HepG2 (cell line): ENCODE measurements around the gene CACNB4. TPM values are rescaled to one million over a fixed set of nuclear protein-coding genes. Genes with fewer than 3 reads are reported as not detected.

Experiments used
- ATAC-seq: fragments of 200-7000 bp; cut with Tn5 transposase; 3 replicates; pipeline ENCODE4 v1.9.1; 2020; ENCODE audit warnings: mild to moderate bottlenecking, moderate library complexity
- BruUV-seq: library from RNA; stranded (reverse); fragments of 400-500 nt; replicated peaks from 2 replicates; lab custom pipeline; 2021; lab: Mats Ljungman, UMichigan
- CTCF ChIA-PET: fragments of 300-600 bp; formaldehyde crosslinking; extraction: SDS; loops from one replicate; lab custom pipeline; 2021; ENCODE audit warnings: low total read pairs, inconsistent platforms, low intra/inter-chr PET ratio; lab: Yijun Ruan, JAX
- POLR2A ChIA-PET: fragments of 350-600 bp; sonication (Branson Sonifier 250); formaldehyde crosslinking; loops from one replicate; lab custom pipeline; 2020; ENCODE audit warnings: antibody characterized with exemption, inconsistent platforms; lab: Yijun Ruan, JAX
- DNase-seq: peaks from one replicate; pipeline ENCODE4 v3.0.0-alpha.2; 2015; ENCODE audit warnings: low spot score
- FAIRE-seq: peaks from 3 replicates; lab custom pipeline; 2011; peaks lifted over from hg19 to GRCh38; lab: Jason Lieb, UNC
- H2AFZ ChIP-seq: one replicate; pipeline ENCODE4 v1.6.1; 2011; ENCODE audit warnings: low read length, inconsistent platforms
- H3K27ac ChIP-seq: fragments of 300-600 bp; 3 replicates; pipeline ENCODE4 v1.8.0; 2011; ENCODE audit warnings: mixed run types, mild to moderate bottlenecking, mixed read lengths, low read length, inconsistent platforms; ENCODE audit not compliant: insufficient read depth; ENCODE audit errors: extremely low read length
- H3K27me3 ChIP-seq, 2 experiments: fragments of 200-600 bp in 1 of 2; 2 replicates in 1 of 2; 3 replicates in 1 of 2; pipeline versions ENCODE4 v1.6.0 to v1.8.0; 2011; ENCODE audit warnings: low read length in 2 of 2, mild to moderate bottlenecking in 2 of 2, moderate library complexity in 2 of 2, inconsistent platforms in 1 of 2; ENCODE audit not compliant: insufficient read depth in 2 of 2, control insufficient read depth in 1 of 2
- H3K36me3 ChIP-seq, 2 experiments: fragments of 200-600 bp in 1 of 2; replicated peaks in 1 of 2; 2 replicates in 1 of 2; 3 replicates in 1 of 2; pipeline versions ENCODE4 v1.5.1 to v1.8.0; 2011; ENCODE audit warnings: low read length in 2 of 2, inconsistent platforms in 1 of 2; ENCODE audit not compliant: insufficient read depth in 2 of 2, control insufficient read depth in 1 of 2
- H3K4me1 ChIP-seq: 2 replicates; pipeline ENCODE4 v1.5.1; 2012; ENCODE audit warnings: low read length, inconsistent platforms; ENCODE audit not compliant: insufficient read depth
- H3K4me2 ChIP-seq: 2 replicates; pipeline ENCODE4 v1.6.0; 2011; ENCODE audit warnings: low read depth, low read length, inconsistent platforms
- H3K4me3 ChIP-seq, 3 experiments: fragments of 200-600 bp in 1 of 3; sonication (generic), shearing (Covaris generic) in 1 of 3; replicated peaks in 1 of 3; 2 replicates each; pipeline ENCODE4 v1.5.1; 2011 to 2016; ENCODE audit warnings: low read length in 3 of 3, inconsistent platforms in 2 of 3, low read depth in 2 of 3, mild to moderate bottlenecking in 2 of 3, control low read depth in 1 of 3, mixed read lengths in 1 of 3; ENCODE audit not compliant: insufficient read depth in 1 of 3
- H3K79me2 ChIP-seq: one replicate; pipeline ENCODE4 v1.6.1; 2011; ENCODE audit warnings: low read length, inconsistent platforms; ENCODE audit not compliant: insufficient read depth
- H3K9ac ChIP-seq: 2 replicates; pipeline ENCODE4 v1.6.0; 2011; ENCODE audit warnings: mild to moderate bottlenecking, low read depth, low read length, inconsistent platforms; ENCODE audit not compliant: insufficient read depth
- H3K9me3 ChIP-seq: 2 replicates; pipeline ENCODE4 v1.5.1; 2012; ENCODE audit warnings: mild to moderate bottlenecking, low read length
- H4K20me1 ChIP-seq: 2 replicates; pipeline ENCODE4 v1.6.0; 2011; ENCODE audit warnings: inconsistent platforms, mild to moderate bottlenecking, low read length, moderate library complexity; ENCODE audit not compliant: insufficient read depth
- CEBPB ChIP-seq: IDR thresholded peaks from 2 replicates; pipeline ENCODE4 v1.6.1; 2011; ENCODE audit warnings: low read depth, low read length, improper control_type of control experiment, borderline replicate concordance
- EZH2 ChIP-seq: conservative IDR thresholded peaks from 2 replicates; pipeline ENCODE4 v1.6.1; 2012; ENCODE audit warnings: mild to moderate bottlenecking, low read depth, low read length, moderate library complexity
- FOXJ3 ChIP-seq: sonication (generic); formaldehyde crosslinking; IDR thresholded peaks from 2 replicates; pipeline ENCODE4 v1.4.0; 2020; ENCODE audit warnings: missing genetic modification reagents, mild to moderate bottlenecking, borderline replicate concordance
- JUN ChIP-seq: sonication (generic); formaldehyde crosslinking; IDR thresholded peaks from 2 replicates; pipeline ENCODE4 v1.4.0; 2020; ENCODE audit warnings: mild to moderate bottlenecking, missing genetic modification reagents
- MED8 ChIP-seq: sonication (generic); formaldehyde crosslinking; IDR thresholded peaks from 2 replicates; pipeline ENCODE4 v1.8.1; 2023; ENCODE audit warnings: mild to moderate bottlenecking, missing genetic modification reagents; ENCODE audit not compliant: insufficient replicate concordance
- RAD51 ChIP-seq: fragments of 450-650 bp; IDR thresholded peaks from 2 replicates; pipeline ENCODE4 v1.6.1; 2016; ENCODE audit warnings: borderline replicate concordance
- SIN3B ChIP-seq: fragments of 150-350 bp; IDR thresholded peaks from 2 replicates; pipeline ENCODE4 v1.6.1; 2014; ENCODE audit warnings: low read length
- ZNF121 ChIP-seq: sonication (generic); formaldehyde crosslinking; IDR thresholded peaks from 2 replicates; pipeline ENCODE4 v1.5.0; 2020; ENCODE audit warnings: mild to moderate bottlenecking, missing genetic modification reagents
- WGBS: methylation state at CpG from one replicate; pipeline ENCODE4 v1.1.6; 2017; ENCODE audit warnings: low lambda C conversion rate; 5-methylcytosine and 5-hydroxymethylcytosine counted together
- in situ Hi-C: cut with HindIII; loops from 2 replicates; pipeline ENCODE4 v1.10.0; 2017; ENCODE audit warnings: low pct_unique_long_range_greater_than_20kb; ENCODE audit not compliant: extremely low pct_ligation_motif_present
- intact Hi-C: fragments of 100-400 bp; cut with micrococcal nuclease; formaldehyde crosslinking; loops from one replicate; pipeline ENCODE4 v1.10.0; 2022; ENCODE audit not compliant: unreplicated experiment
- polyA plus RNA-seq, 8 experiments: library from polyadenylated mRNA; depleted of rRNA in 3 of 8; stranded (reverse) in 7 of 8; unstranded in 1 of 8; fragments of >200 nt; fragmentation: Illumina TruSeq in 4 of 8; extraction: Trizol in 4 of 8; gene quantifications; 2 replicates each; pipeline versions ENCODE4 v1.2.1 to v1.2.3, GENCODE V29; 2011 to 2016; ENCODE audit warnings: low read depth in 4 of 8, missing spikeins in 1 of 8, mixed read lengths in 1 of 8; ENCODE audit not compliant: insufficient read depth in 1 of 8
- total RNA-seq, 5 experiments: library from RNA; depleted of rRNA; stranded (reverse); fragments of >200 nt; fragmentation: Illumina TruSeq; extraction: Trizol; gene quantifications; 2 replicates each; pipeline ENCODE4 v1.2.3, GENCODE V29; 2016; ENCODE audit warnings: low read depth in 1 of 5
- TF ChIP-seq, protein P1 (sequence below): sonication (generic); formaldehyde crosslinking; IDR thresholded peaks from 2 replicates; pipeline ENCODE4 v1.4.0; 2020; ENCODE audit warnings: missing genetic modification reagents, borderline replicate concordance

Gene CACNB4
- total and polyA plus RNA-seq, 2 of the 13 experiments (the other 11 are each of a cell fraction or from before 2014, with no cell fraction given): 5.1 to 14.3 TPM

- DNase-seq (no peak), FAIRE-seq (no peak), ATAC-seq (no peak)
- 98% methylated on average over 4 of the region's 4 CpGs for WGBS
- no peak overlapping the region for H3K9ac ChIP-seq
- no peaks in the 10 kb centered on the region for H3K9me3 ChIP-seq
- no TSS peak for BruUV-seq
- ChIA-PET POLR2A (no interaction called here), CTCF (no interaction called here)
- H3K36me3 ChIP-seq: peaks cover 0 to 3% of the 10 kb centered on the region in 2 experiments; a peak in 1 of 5 replicates
- H2AFZ ChIP-seq: no peak overlapping the region
- no peak overlapping the region for H3K4me3 ChIP-seq
- H3K4me2 ChIP-seq: no peak overlapping the region
- peaks cover 8% of the 10 kb centered on the region for H3K4me1 ChIP-seq
- H4K20me1 ChIP-seq: no peaks in the 10 kb centered on the region
- peaks cover 2% of the 10 kb centered on the region for H3K79me2 ChIP-seq
- no peaks in the 10 kb centered on the region for H3K27me3 ChIP-seq
- intact Hi-C loops: no loop called here
- in situ Hi-C loops: no loop called here
- no peak overlapping the region for H3K27ac ChIP-seq
- TF ChIP-seq FOXJ3 (no peak), ZNF121 (CRISPR knock-in tag) (peak; percentile 69), CEBPB (peak; percentile 38; the same call in 1 of the 2 replicates)
- TF ChIP-seq, protein P1, sequence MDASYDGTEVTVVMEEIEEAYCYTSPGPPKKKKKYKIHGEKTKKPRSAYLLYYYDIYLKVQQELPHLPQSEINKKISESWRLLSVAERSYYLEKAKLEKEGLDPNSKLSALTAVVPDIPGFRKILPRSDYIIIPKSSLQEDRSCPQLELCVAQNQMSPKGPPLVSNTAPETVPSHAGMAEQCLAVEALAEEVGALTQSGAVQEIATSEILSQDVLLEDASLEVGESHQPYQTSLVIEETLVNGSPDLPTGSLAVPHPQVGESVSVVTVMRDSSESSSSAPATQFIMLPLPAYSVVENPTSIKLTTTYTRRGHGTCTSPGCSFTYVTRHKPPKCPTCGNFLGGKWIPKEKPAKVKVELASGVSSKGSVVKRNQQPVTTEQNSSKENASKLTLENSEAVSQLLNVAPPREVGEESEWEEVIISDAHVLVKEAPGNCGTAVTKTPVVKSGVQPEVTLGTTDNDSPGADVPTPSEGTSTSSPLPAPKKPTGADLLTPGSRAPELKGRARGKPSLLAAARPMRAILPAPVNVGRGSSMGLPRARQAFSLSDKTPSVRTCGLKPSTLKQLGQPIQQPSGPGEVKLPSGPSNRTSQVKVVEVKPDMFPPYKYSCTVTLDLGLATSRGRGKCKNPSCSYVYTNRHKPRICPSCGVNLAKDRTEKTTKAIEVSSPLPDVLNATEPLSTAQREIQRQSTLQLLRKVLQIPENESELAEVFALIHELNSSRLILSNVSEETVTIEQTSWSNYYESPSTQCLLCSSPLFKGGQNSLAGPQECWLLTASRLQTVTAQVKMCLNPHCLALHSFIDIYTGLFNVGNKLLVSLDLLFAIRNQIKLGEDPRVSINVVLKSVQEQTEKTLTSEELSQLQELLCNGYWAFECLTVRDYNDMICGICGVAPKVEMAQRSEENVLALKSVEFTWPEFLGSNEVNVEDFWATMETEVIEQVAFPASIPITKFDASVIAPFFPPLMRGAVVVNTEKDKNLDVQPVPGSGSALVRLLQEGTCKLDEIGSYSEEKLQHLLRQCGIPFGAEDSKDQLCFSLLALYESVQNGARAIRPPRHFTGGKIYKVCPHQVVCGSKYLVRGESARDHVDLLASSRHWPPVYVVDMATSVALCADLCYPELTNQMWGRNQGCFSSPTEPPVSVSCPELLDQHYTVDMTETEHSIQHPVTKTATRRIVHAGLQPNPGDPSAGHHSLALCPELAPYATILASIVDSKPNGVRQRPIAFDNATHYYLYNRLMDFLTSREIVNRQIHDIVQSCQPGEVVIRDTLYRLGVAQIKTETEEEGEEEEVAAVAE: no peak
These were observed 137.3 kb downstream of the CACNB4 start for GRCh38 chr2:151961558-151961957.

DNA sequence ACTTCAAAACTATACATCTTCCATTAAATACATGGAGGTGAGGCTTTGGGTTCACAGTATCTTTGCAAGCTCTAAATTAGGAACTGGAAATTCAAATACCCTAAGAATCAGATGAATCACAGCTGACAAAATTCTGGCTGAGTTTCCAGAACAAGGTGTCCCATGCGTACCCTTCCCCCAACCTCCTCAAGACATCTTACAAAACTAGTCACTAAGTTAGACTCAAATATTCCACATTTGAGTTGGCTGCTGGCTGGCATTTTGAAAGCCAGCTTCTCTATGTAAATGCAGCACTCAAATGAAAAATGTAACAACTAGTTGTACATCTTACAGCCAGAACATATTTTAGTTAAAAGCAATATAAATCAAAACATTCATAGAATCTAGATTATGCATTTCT lies 139.6 kb downstream of the CACNB4 start:
- no peak overlapping the region for H2AFZ ChIP-seq
- ChIA-PET POLR2A (no interaction called here), CTCF (no interaction called here)
- no peak overlapping the region for H3K4me2 ChIP-seq
- in situ Hi-C loops: no loop called here
- no peak overlapping the region for H3K27ac ChIP-seq
- no peaks in the 10 kb centered on the region for H3K9me3 ChIP-seq
- no peak overlapping the region for H3K4me3 ChIP-seq
- no peak for ATAC-seq
- H3K9ac ChIP-seq: no peak overlapping the region
- TF ChIP-seq MED8 (CRISPR knock-in tag) (no peak), EZH2 (no peak), JUN (no peak), SIN3B (no peak), RAD51 (no peak)
- 97% methylated on average over 1 of the region's 1 CpG for WGBS
- H3K27me3 ChIP-seq: no peaks in the 10 kb centered on the region
- H3K79me2 ChIP-seq: no peaks in the 10 kb centered on the region
- no peak for DNase-seq
- peaks cover 8% of the 10 kb centered on the region for H3K4me1 ChIP-seq
- no peaks in the 10 kb centered on the region for H4K20me1 ChIP-seq
- no TSS peak for BruUV-seq
- no peak for FAIRE-seq
- H3K36me3 ChIP-seq: peaks cover 0 to 3% of the 10 kb centered on the region in 2 experiments; a peak in 1 of 5 replicates
- intact Hi-C loops: no loop called here
